GM20000 (cell line): Measurements from ENCODE around the gene NHSL2.

Experiments used
- DNase-seq: peaks from one replicate; pipeline ENCODE4 v3.0.0; 2012; ENCODE audit warnings: low spot score
- CTCF ChIP-seq: IDR thresholded peaks from 2 replicates; pipeline ENCODE4 v1.5.1; 2012; ENCODE audit warnings: mild to moderate bottlenecking, control low read depth; ENCODE audit errors: extremely low read depth, missing control alignments

Gene NHSL2

GRCh38 chrX:72108666-72109065 is 198.0 kb downstream of the NHSL2 start:
- TF ChIP-seq CTCF = no peak
- no peak for DNase-seq

- DNase-seq = no peak
- no peak for TF ChIP-seq CTCF
Measured at GRCh38 chrX:72110051-72110875, 199.6 kb downstream of the NHSL2 start.

- TF ChIP-seq CTCF = no peak
- no peak for DNase-seq
Measured at GRCh38 chrX:72110876-72111708, 200.4 kb downstream of the NHSL2 start.

- no peak for TF ChIP-seq CTCF
- DNase-seq = no peak
Measured at GRCh38 chrX:72113461-72113860, 202.8 kb downstream of the NHSL2 start.

GRCh38 chrX:72114306-72114705 is 203.7 kb downstream of the NHSL2 start:
- no peak for TF ChIP-seq CTCF
- no peak for DNase-seq

- TF ChIP-seq CTCF = no peak
- no peak for DNase-seq
Measured at GRCh38 chrX:72114807-72115206, 204.2 kb downstream of the NHSL2 start.

GRCh38 chrX:72115380-72115779 is 204.7 kb downstream of the NHSL2 start:
- DNase-seq = no peak
- TF ChIP-seq CTCF = no peak
